ENCODE results near the gene FBF1. TPM values are rescaled to one million over a fixed set of nuclear protein-coding genes. Genes with fewer than 3 reads are reported as not detected.

Gene FBF1
- total and polyA plus RNA-seq, 9 donors: 3.0 to 14.9 (median 9.4) TPM

GRCh38 chr17:75920045-75920560 is 20.7 kb downstream of the FBF1 start:
- TF ChIP-seq POLR2A (IDR thresholded peaks at IDR 0.05) (no peak), EP300 (IDR thresholded peaks at IDR 0.05) (no peak)
- TF ChIP-seq, protein P1, sequence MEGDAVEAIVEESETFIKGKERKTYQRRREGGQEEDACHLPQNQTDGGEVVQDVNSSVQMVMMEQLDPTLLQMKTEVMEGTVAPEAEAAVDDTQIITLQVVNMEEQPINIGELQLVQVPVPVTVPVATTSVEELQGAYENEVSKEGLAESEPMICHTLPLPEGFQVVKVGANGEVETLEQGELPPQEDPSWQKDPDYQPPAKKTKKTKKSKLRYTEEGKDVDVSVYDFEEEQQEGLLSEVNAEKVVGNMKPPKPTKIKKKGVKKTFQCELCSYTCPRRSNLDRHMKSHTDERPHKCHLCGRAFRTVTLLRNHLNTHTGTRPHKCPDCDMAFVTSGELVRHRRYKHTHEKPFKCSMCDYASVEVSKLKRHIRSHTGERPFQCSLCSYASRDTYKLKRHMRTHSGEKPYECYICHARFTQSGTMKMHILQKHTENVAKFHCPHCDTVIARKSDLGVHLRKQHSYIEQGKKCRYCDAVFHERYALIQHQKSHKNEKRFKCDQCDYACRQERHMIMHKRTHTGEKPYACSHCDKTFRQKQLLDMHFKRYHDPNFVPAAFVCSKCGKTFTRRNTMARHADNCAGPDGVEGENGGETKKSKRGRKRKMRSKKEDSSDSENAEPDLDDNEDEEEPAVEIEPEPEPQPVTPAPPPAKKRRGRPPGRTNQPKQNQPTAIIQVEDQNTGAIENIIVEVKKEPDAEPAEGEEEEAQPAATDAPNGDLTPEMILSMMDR (IDR thresholded peaks at IDR 0.05): no peak

GRCh38 chr17:75919611-75920010 is 21.2 kb downstream of the FBF1 start:
- intact Hi-C loops (cut with DNase I): loop anchor here in 1 of 4 donors (10.0 kb wide), 1 partner anchor 355 kb away; no protein-coding TSS in a partner anchor
- TF ChIP-seq EP300 (IDR thresholded peaks at IDR 0.05) (no peak), POLR2A (IDR thresholded peaks at IDR 0.05) (no peak)
- TF ChIP-seq, protein P1 (IDR thresholded peaks at IDR 0.05): no peak
- Histone ChIP-seq H3K9me3 (no peaks in the 10 kb centered on the region), H3K27ac (no peak overlapping the region), H3K27me3 (no peaks in the 10 kb centered on the region), H3K4me3 (no peak overlapping the region), H3K4me1 (ENCODE audit: insufficient read depth) (no peaks in the 10 kb centered on the region), H3K36me3 (no peaks in the 10 kb centered on the region)
- 92 to 96% (median 92%) methylated on average over 21 to 22 of the region's 22 CpGs for WGBS, 3 donors
- DNase-seq: no peak

More at GRCh38 chr17:75920045-75920560, 20.7 kb downstream of the FBF1 start:
- no peak for DNase-seq
- no peak overlapping the region for H3K4me3 ChIP-seq
- WGBS, 3 donors: 86 to 94% (median 92%) methylated on average over 6 to 11 of the region's 11 CpGs
- H3K36me3 ChIP-seq: no peaks in the 10 kb centered on the region
- H3K4me1 ChIP-seq (ENCODE audit: insufficient read depth): no peaks in the 10 kb centered on the region
- intact Hi-C loops (cut with DNase I): no loop called here
- H3K27ac ChIP-seq: no peak overlapping the region
- no peaks in the 10 kb centered on the region for H3K27me3 ChIP-seq
- H3K9me3 ChIP-seq: no peaks in the 10 kb centered on the region

- DNase-seq: no peak
- no peaks in the 10 kb centered on the region for H3K36me3 ChIP-seq
- no peaks in the 10 kb centered on the region for H3K4me1 ChIP-seq (ENCODE audit: insufficient read depth)
- no peak overlapping the region for H3K4me3 ChIP-seq
- no peaks in the 10 kb centered on the region for H3K27me3 ChIP-seq
- intact Hi-C loops (cut with DNase I): loop anchor here in 1 of 4 donors (10.0 kb wide), 1 partner anchor 357 kb away; no protein-coding TSS in a partner anchor
- no peak overlapping the region for H3K27ac ChIP-seq
- 86 to 90% (median 89%) methylated on average over 19 to 31 of the region's 31 CpGs for WGBS, 3 donors
- TF ChIP-seq, protein P1 (IDR thresholded peaks at IDR 0.05): no peak
- no peak for TF ChIP-seq EP300 (IDR thresholded peaks at IDR 0.05)
- no peak for TF ChIP-seq POLR2A (IDR thresholded peaks at IDR 0.05)
- H3K9me3 ChIP-seq: no peaks in the 10 kb centered on the region
Observed at GRCh38 chr17:75917917-75918445, 22.9 kb downstream of the FBF1 start.

DNA sequence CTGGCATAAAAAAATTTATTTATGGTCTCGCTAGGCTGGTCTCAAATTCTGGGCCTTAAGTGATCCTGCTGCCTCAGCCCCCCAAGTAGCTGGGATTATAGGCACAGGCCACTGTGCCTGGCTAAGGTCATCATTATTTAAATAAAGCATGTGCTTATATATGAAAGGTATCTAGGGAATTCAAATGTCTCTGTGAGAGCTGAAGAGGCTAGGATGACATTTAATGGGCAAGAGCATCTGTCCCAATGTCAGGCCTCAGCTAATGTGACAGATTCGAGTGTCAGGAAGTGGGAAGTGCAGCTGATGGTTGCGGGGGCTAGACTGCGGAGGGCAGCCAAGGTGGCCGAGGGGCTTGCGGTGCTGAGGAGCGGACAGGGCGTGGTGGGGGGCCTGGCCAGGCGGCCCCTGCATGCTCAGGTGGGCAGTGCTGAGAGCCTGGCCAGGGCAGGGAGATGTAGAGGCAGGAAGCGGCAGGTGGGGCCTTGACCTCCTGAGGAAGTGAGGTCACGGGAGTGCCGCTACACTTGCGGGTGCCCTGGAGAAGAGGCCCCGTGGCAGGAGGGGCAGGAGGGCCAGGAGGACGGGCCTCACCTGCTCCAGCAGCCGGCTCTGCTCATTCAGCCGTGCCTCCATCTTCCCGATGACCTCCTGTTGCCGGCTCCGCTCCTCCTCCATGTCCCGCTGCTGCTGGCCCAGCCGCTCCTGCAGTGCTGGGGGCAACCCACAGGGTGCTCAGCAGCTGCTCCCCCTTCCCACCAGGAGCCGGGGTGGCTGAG is 23.5 kb downstream of the FBF1 start:
- 80 to 83% (median 82%) methylated on average over 19 to 23 of the region's 23 CpGs for WGBS, 3 donors
- no peaks in the 10 kb centered on the region for H3K4me1 ChIP-seq (ENCODE audit: insufficient read depth)
- no peak overlapping the region for H3K4me3 ChIP-seq
- H3K27ac ChIP-seq: no peak overlapping the region
- H3K36me3 ChIP-seq: no peaks in the 10 kb centered on the region
- intact Hi-C loops (cut with DNase I): loop anchor here in 1 of 4 donors (10.0 kb wide), 1 partner anchor 357 kb away; no protein-coding TSS in a partner anchor
- TF ChIP-seq POLR2A (IDR thresholded peaks at IDR 0.05): no peak
- no peak for TF ChIP-seq EP300 (IDR thresholded peaks at IDR 0.05)
- TF ChIP-seq, protein P1 (IDR thresholded peaks at IDR 0.05): no peak
- DNase-seq: no peak
- no peaks in the 10 kb centered on the region for H3K9me3 ChIP-seq
- no peaks in the 10 kb centered on the region for H3K27me3 ChIP-seq
